Measurements from ENCODE around the gene TBC1D19. TPM values are rescaled to one million over a fixed set of nuclear protein-coding genes. Genes with fewer than 3 reads are reported as not detected.

Gene TBC1D19
- total and polyA plus RNA-seq, 2 donors from 2014 or later: 10.8 to 19.1 TPM

DNA sequence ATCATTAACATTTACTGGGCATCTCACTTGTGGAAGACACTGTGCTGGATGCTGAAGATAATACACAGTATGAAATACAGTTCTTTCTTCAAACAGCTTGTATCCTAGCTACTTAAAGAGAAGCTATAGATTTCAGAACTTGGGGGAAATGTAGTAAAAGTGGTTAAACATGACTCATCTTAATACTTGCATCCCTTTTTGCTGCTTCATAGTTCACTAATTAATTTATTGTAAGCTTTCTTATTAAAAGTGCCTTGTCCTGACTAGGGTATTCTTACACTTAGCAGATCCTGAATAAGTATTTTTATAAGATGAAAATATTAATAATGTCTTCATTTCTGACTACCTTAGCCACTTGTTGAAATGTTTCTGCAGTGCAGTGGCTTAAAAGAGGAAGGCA is 144.0 kb downstream of the TBC1D19 start:
- Histone ChIP-seq H3K4me3 (ENCODE audit: low read length in 3 of 3) (no peak overlapping the region), H3K27me3 (ENCODE audit: control insufficient read depth, insufficient read depth, low read length) (no peaks in the 10 kb centered on the region), H3K9ac (ENCODE audit: low read length in 3 of 3) (no peak overlapping the region), H3K27ac (ENCODE audit: low read depth in 2 of 2, low read length in 2 of 2) (no peak overlapping the region), H3K36me3 (ENCODE audit: control insufficient read depth in 2 of 3, insufficient read depth in 3 of 3, low read length in 3 of 3) (no peaks in the 10 kb centered on the region), H3K4me1 (ENCODE audit: control insufficient read depth in 2 of 3, insufficient read depth in 2 of 3, low read depth in 1 of 3, low read length in 3 of 3) (no peaks in the 10 kb centered on the region), H3K9me3 (ENCODE audit: control insufficient read depth in 2 of 3, insufficient read depth in 1 of 3, low read length in 3 of 3) (no peaks in the 10 kb centered on the region)
- DNase-seq (no peak), FAIRE-seq (no peak)
- TF ChIP-seq, protein P1, sequence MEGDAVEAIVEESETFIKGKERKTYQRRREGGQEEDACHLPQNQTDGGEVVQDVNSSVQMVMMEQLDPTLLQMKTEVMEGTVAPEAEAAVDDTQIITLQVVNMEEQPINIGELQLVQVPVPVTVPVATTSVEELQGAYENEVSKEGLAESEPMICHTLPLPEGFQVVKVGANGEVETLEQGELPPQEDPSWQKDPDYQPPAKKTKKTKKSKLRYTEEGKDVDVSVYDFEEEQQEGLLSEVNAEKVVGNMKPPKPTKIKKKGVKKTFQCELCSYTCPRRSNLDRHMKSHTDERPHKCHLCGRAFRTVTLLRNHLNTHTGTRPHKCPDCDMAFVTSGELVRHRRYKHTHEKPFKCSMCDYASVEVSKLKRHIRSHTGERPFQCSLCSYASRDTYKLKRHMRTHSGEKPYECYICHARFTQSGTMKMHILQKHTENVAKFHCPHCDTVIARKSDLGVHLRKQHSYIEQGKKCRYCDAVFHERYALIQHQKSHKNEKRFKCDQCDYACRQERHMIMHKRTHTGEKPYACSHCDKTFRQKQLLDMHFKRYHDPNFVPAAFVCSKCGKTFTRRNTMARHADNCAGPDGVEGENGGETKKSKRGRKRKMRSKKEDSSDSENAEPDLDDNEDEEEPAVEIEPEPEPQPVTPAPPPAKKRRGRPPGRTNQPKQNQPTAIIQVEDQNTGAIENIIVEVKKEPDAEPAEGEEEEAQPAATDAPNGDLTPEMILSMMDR (IDR thresholded peaks at IDR 0.05; ENCODE audit: borderline replicate concordance, extremely low read depth, insufficient read depth): no peak
- intact Hi-C loops (cut with DNase I): no loop called here

DNA sequence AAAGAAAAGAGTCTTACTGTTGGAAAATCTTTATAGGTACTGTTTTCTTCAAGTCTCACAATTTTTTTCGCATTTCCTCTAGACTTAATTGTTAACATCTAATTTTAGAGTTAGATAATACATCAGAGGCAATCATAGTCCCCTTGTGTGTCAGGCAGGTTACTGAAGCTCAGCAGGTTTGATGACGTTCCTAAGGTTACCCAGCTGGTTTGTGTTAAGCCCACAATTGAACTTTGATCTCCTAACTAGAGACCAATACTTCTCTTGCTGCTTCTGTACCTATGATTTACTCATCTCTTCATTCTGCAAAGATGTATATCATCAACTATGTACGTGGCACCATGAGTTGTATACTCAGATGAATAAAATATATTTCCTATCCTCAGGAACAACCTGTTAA is 145.1 kb downstream of the TBC1D19 start:
- no peaks in the 10 kb centered on the region for H3K36me3 ChIP-seq (ENCODE audit: control insufficient read depth in 2 of 3, insufficient read depth in 3 of 3, low read length in 3 of 3)
- no peak overlapping the region for H3K4me3 ChIP-seq (ENCODE audit: low read length in 3 of 3)
- no peaks in the 10 kb centered on the region for H3K9me3 ChIP-seq (ENCODE audit: control insufficient read depth in 2 of 3, insufficient read depth in 1 of 3, low read length in 3 of 3)
- DNase-seq: no peak
- no peak overlapping the region for H3K9ac ChIP-seq (ENCODE audit: low read length in 3 of 3)
- FAIRE-seq: no peak
- H3K27me3 ChIP-seq (ENCODE audit: control insufficient read depth, insufficient read depth, low read length): no peaks in the 10 kb centered on the region
- intact Hi-C loops (cut with DNase I): no loop called here
- H3K27ac ChIP-seq (ENCODE audit: low read depth in 2 of 2, low read length in 2 of 2): no peak overlapping the region
- TF ChIP-seq, protein P1 (IDR thresholded peaks at IDR 0.05; ENCODE audit: borderline replicate concordance, extremely low read depth, insufficient read depth): no peak
- H3K4me1 ChIP-seq (ENCODE audit: control insufficient read depth in 2 of 3, insufficient read depth in 2 of 3, low read depth in 1 of 3, low read length in 3 of 3): no peaks in the 10 kb centered on the region

DNA sequence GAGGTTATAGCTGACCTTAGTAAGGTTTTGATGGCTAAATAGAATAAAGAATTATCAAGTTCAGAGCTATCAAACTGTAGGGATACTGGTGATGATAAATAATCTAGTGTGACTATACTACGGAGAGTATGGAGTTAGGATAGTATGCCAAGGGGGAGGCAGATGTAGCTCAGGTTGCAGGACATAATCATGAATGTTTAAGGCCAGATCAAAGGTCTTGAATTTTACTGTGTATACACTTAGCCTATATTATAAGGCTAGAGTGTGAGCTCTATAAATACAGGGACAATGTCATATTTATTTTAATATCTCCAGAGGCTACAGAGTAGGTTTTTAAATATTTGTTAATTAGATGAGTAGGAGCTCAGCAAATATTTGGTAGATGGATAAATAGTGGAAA is 145.7 kb downstream of the TBC1D19 start:
- no peaks in the 10 kb centered on the region for H3K36me3 ChIP-seq (ENCODE audit: control insufficient read depth in 2 of 3, insufficient read depth in 3 of 3, low read length in 3 of 3)
- no peak overlapping the region for H3K27ac ChIP-seq (ENCODE audit: low read depth in 2 of 2, low read length in 2 of 2)
- no peaks in the 10 kb centered on the region for H3K4me1 ChIP-seq (ENCODE audit: control insufficient read depth in 2 of 3, insufficient read depth in 2 of 3, low read depth in 1 of 3, low read length in 3 of 3)
- H3K9me3 ChIP-seq (ENCODE audit: control insufficient read depth in 2 of 3, insufficient read depth in 1 of 3, low read length in 3 of 3): no peaks in the 10 kb centered on the region
- no peak for DNase-seq
- H3K27me3 ChIP-seq (ENCODE audit: control insufficient read depth, insufficient read depth, low read length): no peaks in the 10 kb centered on the region
- TF ChIP-seq, protein P1 (IDR thresholded peaks at IDR 0.05; ENCODE audit: borderline replicate concordance, extremely low read depth, insufficient read depth): no peak
- no peak for FAIRE-seq
- no peak overlapping the region for H3K4me3 ChIP-seq (ENCODE audit: low read length in 3 of 3)
- intact Hi-C loops (cut with DNase I): no loop called here
- no peak overlapping the region for H3K9ac ChIP-seq (ENCODE audit: low read length in 3 of 3)

DNA sequence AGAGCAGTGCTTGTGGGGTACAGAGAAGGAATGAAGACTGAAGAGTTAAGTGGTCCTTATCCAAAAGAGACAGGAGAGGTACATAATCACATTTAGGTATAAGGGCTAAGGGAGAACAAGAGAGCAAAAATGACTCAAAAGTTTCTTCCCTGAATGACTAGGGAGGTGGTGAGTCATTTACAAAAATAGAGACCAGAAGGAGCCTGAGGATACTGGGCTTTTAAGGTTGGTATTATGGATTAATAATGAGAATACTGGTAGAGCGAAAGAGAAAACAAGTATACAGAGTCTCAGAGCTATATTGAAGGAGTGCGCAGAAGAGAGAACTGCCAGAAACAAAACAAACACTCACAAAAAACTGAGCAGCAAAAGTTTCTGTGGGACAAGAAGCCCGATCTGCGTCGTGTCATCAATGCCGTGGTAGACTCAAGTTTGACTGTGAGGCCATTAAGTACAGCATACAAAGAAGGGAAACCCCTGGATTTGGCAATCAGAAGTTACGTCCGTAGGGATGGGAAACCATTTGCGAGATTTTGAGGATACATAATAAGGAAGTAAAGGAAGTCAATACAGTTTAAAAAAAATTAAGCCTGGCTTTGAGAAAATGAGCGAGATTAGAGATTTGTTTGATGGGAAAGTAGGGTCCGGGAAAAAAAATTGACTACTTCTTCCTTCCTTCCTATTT is 147.6 kb downstream of the TBC1D19 start:
- Histone ChIP-seq H3K36me3 (ENCODE audit: control insufficient read depth in 2 of 3, insufficient read depth in 3 of 3, low read length in 3 of 3) (no peaks in the 10 kb centered on the region), H3K4me1 (ENCODE audit: control insufficient read depth in 2 of 3, insufficient read depth in 2 of 3, low read depth in 1 of 3, low read length in 3 of 3) (no peaks in the 10 kb centered on the region), H3K9me3 (ENCODE audit: control insufficient read depth in 2 of 3, insufficient read depth in 1 of 3, low read length in 3 of 3) (no peaks in the 10 kb centered on the region), H3K9ac (ENCODE audit: low read length in 3 of 3) (no peak overlapping the region), H3K4me3 (ENCODE audit: low read length in 3 of 3) (no peak overlapping the region), H3K27ac (ENCODE audit: low read depth in 2 of 2, low read length in 2 of 2) (no peak overlapping the region), H3K27me3 (ENCODE audit: control insufficient read depth, insufficient read depth, low read length) (no peaks in the 10 kb centered on the region)
- TF ChIP-seq, protein P1 (IDR thresholded peaks at IDR 0.05; ENCODE audit: borderline replicate concordance, extremely low read depth, insufficient read depth): no peak
- DNase-seq: no peak
- intact Hi-C loops (cut with DNase I): no loop called here
- no peak for FAIRE-seq
